ENCODE data around the gene TMEM101.
A peak's percentile ranks its signal among the peaks of the same experiment; 100 is the strongest.
"Not testable (repeated sequence)": the region's sequence is repeated elsewhere in the genome, so short reads cannot be mapped to it uniquely, and the experiment has no call there.

TMEM101 gene

DNA sequence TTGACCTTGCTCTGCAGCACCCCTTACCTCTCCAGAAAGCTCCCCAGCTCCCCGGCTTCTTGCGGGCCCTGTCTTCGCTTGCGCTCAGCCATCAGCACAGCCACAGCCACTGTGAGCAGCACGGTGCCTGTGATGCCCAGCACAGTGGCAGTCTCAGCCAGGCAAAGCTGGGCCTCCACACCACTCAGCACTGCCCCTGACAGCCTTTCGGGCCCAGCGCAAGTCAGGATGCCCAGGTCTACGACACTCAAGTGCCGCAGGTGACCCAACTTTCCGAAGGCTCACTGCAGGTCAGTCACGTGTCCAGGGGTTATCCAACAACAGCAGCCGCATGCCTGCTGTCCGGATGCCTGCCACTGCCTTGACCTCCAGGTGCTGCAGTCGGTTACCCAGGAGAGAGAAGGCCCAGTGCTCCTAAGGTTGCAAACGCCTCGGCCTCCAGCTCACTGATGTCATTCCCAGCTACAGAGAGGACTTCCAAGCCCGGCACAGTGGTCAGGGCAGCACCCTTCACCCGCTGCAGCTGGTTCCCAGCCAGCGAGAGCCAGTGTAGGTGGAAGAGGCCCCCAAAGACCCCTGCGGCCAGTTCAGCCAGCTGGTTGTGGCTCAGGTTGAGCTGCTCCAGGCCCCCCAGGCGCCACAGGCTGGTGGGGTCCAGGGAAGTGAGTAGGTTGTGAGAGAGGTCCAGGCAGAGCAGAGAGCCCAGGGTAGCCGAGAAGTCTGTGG, 8.9 kb upstream of the TMEM101 start:
- DNase-seq = no peak

DNA sequence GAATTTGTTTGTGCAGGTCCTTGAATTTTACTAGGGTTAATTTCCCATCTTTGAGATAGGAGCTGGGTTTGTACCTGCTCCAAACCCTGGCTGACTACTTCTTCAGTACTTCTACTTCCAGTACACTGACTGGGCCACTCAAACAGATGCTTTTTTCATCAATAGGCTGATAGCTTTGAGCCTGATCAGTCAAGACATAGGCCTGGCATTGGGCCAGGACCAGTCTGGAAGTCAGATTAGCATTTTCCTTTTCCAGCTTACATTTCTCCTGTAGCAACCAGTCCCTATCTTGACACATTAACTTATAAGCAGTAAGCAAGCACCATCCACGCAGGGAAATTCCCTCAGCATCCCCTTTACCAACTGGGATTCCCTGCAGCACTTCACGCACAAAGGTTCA, 7.5 kb upstream of the TMEM101 start:
- DNase-seq = no peak

DNA sequence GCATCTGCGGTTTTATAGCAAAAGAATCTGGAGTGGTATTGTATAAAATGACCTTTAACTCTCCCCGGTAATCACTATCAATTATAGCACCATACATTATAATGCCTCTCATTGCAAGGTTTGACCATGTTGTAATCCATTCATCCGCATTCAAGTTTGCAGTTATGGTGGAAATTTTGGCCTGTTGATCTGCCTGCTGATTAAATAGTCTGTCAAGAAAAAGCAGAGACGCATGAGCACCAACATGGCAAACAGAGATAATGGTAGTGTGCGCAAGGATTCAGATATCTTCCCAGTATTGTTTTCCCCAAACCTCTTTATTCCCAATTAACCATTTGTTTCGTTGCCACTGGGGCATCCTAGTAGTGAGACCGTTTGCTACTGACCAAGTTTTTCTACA, 6.5 kb upstream of the TMEM101 start:
- DNase-seq = not testable (repeated sequence)

DNA sequence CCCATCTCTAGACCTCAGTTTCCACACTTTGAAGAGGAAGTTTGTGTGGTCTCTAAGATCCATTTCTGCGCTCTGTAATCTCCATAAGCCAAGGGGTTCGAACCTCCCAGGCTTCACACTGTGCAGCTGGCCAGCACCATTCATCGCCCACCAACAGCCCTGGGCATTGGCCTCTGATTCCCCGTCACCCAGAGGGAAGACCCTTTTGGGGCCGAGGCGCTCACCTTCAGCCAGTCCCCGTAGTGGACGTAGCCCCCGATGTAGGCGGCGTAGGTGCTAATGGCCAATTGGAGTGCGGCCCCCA, 678 bp downstream of the TMEM101 start:
- DNase-seq = peak in 1 of 2 experiments; percentile 6

DNA sequence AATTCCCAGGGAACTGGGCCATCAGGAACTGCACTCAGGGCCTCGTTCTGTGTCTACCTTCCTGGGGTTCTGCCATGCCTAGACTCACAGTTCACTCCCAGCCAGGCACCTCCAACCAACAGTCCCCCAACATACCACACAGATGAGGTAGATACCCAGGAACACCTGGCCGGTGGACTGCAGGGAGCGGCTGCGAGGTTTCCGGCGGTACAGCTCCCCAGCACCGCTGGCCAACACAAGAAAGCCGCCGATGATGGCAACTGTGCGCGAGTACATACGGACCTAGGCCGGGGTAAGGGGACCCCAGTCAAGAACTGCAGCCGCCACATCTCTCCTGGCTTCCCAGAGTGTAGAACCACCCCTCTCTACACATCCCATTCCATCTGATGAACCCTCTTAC, 1.9 kb downstream of the TMEM101 start:
- no peak for DNase-seq

DNA sequence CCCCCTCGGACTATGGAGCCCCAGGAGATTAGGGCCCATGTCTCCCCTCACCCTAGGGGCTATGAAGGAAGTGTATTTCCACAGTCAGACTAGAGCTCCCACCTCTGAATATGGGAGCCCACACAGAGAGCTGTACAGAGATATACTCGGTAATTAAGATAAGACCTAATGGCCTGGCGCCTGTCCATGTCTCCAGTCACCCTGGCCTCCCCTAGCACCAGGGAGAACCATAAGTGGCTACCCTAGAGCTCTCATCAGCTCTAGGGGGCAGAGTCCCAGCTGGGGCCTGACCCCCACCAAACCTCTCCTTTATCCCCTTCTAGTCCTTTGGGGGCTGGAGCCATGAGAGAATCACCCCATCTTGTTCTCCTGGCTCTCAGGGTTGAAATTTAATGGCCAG, 2.4 kb downstream of the TMEM101 start:
- DNase-seq = no peak

DNA sequence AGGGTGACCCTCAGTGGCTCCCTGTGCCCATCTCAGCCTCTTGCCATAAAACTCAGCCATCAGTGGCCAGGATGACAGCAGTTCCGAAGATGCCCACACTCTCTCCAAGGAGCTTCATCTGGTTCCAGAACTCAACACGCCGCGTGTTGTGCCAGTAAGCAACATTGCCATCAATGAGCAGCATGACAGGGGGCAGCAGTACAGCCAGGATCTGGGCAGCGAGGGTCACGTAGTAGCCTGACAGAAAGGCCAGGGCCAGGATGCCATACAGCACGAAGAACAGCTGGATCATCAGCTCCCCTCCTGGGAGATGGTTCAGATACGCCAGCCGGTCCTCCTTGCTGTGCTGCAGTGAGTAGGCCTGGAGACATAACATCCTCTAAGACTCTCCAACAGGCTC, 2.9 kb downstream of the TMEM101 start:
- DNase-seq = no peak

DNA sequence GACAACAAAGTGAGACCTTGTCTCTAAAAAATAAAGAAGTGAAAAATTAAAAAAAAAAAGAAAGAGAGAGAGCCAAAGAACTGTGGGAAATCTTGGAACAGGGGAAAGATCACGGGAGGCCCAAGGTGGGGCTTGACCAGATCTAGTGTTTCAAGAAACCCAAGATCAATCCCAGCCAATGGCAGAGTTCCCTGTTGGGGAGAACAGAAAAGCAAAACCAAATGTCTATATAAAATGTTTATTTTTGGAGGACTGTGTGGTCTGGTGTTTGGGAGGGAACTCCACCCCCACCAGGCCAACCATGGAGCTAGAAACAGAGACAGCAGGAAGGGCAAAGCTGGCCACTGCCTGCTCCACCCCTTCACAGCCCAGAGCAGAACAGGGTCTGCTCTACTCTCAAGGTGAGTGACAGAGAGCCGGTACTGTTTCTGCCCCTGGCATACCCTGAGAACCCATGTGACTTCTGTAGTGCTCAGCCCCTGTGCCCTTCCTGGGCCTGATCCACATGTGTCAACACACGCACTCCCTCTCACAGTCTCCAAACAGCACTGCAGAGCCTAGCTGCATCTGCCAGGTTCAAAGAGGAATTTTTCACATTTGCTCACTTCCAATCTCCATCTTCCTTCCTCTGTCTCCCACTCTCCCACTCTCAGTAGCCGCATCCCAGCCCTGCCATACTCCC, 3.7 kb downstream of the TMEM101 start:
- DNase-seq = no peak

DNA sequence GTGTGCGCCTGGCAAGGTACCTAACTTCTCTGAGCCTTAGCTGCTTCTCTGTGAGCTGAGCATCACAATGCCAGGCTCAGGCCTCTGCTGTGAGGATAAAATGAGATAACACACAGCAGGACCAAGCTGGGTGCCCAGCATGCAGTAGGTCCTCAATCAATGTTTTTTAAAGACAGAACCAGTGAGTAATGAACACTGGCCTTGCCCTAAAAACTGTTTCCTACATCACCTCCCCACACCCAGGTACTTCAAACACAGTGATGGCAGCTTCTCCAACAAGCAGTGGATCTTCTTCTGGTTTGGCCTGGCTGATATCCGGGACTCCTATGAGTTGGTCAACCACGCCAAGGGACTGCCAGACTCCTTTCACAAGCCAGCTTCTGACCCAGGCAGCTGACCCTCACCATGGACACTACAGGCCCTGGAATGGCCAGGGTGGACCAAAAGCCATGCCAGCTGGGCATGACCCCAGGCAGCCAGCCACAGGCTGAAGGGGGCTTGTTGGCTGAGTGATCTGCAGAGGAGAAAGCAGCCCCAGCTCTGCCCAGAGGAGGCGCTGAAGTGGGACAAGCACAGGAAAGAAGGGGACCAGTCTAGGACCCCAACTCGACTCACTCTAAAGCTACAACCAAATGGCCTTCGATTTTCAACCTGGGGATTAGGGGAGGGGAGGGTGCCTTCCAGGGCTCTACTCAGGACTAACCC, 6.4 kb downstream of the TMEM101 start:
- DNase-seq = no peak

DNA sequence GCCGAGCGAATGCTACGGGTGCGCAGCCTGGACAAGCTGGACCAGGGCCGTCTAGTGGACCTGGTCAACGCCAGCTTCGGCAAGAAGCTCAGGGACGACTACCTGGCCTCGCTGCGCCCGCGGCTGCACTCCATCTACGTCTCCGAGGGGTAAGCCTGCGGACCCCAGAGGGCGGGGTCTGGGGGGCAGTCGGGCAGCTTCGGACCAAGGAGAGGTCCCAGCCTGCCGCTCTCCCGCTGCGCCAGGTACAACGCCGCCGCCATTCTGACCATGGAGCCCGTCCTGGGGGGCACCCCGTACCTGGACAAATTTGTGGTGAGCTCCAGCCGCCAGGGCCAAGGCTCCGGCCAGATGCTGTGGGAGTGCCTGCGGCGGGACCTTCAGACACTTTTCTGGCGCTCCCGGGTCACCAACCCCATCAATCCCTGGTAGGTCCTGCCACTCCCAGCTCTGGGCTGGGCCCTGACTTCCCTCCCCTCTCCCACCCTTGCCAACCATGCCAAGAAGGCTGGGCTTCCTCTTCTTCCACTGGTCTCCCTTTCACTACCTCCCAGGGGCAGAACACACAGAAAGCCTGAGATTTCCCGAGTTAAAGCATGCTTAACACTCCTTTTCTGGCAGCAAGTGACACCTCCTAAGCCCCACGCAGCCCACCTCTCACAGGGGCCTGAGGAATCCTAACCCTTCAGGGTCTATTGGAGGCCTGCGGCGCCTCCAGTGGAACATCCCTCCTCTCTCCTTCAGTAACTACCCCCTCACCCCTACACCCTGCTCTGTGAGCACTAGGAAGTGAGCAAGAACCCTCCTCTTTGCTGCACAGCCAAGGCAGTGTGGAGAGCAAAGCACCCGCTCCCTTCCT, 7.2 kb downstream of the TMEM101 start:
- DNase-seq = no peak

DNA sequence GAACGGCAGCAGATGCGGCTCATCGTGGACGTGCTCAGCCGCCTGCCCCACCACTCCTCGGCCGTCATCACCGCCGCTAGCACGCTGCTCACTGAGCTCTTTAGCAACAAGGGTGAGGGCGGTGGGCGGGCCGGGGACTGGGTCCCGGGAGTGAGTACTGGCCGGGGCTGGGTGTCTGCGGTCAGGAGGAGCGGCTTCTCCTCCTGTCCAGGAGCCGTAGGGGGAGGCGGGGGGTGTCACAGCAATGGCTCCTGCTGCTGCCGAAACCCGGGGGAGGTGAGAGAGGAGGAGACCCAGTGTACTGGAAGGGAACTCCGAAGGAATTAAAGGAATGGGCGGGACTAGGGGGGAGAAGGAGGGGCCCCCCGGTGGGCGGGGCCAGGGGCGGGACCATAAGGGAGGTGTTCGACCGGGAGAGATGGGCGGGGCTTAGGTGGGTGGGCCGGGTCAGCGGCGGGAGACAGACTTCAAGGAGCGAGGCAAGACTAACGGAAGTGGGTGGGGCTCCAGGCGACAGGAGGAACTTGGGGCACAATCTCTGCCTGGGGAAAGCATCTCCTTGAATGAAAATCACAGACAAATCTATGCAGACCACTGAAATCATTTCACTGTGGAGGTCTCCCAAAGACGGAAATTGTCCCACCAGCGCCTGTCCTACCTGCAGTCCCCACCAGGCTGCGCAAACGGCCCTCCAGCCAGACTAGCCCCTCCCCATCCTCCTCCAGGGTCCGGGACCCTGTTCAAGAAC, 8.0 kb downstream of the TMEM101 start:
- peak; percentile 100 for DNase-seq

DNA sequence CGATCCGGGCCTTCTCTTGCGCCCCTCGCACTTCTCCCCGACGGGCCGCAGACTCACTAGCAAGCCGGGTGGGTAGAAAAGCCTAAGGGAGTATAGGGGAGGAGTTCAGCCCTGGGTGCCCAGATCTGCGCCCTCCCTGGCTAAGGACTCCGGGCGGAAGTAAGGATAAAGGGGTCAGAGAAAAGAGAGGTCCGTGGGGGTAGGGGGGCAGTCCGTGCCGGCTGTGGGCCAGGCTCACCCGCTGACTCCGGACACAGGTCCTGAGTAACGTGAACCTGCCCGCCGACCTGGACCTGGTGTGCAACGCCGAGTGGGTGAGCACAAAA, 8.5 kb downstream of the TMEM101 start:
- no peak for DNase-seq

DNA sequence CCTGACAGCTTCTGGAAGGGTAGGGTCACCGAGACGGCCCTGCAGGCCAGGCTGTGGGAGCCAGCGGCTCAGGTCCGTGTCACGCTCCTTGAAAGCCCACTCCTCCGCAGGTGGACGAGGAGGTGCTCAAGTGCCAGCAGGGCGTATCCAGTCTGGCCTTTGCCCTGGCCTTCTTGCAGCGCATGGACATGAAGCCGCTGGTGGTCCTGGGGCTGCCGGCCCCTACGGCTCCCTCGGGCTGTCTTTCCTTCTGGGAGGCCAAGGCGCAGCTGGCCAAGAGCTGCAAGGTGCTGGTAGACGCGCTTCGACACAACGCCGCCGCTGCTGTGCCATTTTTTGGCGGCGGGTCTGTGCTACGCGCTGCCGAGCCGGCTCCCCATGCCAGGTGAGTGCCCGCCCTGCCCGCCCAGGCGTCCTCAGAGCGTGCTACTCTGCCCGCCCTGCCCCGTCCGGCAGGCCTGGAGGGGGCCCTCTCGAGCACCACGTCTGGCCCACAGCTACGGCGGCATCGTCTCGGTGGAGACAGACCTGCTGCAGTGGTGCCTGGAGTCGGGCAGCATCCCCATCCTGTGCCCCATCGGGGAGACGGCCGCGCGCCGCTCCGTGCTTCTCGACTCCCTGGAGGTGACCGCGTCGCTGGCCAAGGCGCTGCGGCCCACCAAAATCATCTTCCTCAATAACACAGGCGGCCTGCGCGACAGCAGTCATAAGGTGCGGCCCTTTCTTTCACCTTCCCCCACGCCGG, 9.1 kb downstream of the TMEM101 start:
- peak; percentile 38 to 54 for DNase-seq

DNA sequence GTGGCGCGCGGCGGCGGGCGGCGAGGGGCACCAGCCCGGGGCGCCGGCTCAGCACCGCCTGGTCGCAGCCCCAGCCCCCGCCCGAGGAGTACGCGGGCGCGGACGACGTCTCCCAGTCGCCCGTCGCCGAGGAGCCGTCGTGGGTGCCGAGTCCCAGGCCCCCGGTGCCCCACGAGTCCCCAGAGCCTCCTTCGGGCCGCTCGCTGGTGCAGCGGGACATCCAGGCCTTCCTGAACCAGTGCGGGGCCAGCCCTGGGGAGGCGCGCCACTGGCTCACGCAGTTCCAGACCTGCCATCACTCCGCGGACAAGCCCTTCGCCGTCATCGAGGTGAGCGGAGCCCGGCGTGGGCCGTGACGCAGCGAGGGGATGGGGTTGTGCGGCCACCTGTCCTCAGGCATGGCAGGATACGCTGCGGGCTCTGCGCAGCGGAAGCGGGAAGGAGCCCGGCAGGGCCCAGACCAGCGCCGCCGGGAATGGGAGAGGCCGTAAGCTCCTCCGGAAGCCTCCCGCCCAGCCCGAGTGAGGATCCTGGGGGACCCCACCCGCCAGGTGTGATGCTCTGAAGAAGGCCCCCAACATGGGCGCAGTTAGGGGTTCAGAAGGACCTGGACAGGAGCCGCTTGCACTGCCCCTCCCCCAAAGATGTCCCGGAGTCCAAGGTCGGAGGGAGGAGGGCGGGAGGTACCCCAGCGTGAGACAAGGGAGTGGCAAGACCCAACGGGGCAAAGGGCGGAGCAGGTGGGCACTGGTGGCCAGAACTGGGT, 9.8 kb downstream of the TMEM101 start:
- peak; percentile 20 to 30 for DNase-seq

DNA sequence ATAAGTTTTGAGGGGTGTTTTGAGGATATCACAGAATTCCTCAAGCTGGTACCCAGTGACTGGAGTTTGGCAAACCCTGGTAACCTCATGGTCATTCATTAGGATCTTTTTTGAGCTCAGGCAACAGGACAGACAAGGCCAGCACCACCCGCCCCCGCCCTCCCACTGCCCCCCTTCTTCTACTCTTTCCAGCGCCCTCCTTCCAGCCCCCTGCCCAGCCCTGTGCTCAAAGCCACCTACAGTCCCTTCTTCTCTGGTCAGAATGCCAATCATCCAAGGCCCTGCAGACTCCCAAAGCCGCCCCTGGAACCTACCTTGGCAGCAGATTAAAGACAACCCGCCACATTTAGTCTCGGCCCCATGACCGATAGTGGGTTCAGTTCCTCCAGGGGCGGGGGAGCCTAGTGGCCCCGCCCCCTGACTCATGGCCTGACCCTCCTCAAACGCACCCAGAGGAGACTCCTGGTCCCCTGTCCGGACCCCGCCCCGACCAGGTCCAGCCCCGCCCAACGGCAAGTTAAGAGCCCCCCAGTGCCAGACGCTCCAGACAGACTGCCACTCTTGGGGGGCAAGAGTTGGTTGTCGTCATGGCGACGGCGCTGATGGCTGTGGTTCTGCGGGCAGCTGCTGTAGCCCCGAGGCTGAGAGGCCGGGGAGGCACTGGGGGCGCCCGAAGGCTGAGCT, 10.5 kb downstream of the TMEM101 start, which contains the start of gene NAGS:
TSS of gene NAGS (plus strand) at position 546 of the 684 bp plus-strand sequence. CDS start at position 588, 42 bp downstream.
- DNase-seq = peak in 1 of 2 experiments; percentile 5

DNA sequence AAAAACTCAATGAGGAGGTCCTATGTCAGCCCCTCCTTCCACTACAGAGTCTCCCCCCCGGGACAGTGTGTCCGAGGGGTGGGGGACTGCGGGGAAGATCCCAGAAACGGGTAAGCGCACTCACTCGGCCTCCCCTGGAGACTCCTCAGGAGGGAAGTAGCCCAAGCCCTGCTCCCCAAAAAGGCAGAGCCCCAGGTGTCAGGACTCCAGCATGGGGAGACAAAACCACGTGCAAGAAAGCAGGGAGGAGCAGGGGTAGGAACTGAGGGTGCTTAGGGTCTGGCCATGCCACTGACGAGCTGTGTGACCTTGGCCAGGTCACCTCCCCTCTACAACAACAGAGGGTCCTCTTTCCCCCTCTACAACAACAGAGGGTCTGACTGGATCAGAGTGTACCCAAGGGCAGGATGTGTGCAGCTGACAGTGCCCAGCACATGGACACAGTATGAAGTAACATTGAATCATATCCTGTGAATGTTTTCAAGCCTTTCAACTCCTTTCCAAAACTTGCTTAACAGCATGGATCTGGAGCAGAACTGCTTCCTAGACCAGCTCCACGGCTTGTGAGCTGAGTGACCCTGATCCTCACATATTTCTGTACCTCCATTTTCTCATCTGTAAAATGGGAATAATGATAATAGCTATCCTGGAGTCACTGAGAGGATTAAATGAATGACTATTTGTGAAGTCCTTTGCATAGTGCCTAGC, 12.5 kb downstream of the TMEM101 start:
- no peak for DNase-seq

DNA sequence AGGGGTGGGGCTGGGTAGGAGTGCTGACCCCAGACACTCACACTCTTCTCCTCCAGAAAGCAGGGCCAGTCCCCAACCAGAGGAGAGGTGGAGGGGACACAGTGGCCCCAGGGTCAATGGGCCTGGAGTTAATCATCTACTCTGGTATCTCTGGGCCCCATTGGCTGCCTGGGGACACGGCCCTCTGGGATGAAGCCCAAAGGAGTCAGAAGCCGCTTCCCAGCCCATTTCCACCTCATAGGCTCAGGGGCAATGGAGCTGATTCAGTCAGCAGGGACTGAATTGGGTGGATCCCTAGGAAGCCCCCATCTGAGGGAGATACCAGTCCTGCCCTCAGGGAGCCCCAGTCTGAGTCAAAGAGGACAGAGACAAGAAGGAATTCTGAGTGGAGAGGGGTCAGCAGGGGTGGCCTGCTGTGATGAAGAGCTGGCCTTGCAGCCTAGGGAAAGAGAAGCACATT, 13.3 kb downstream of the TMEM101 start:
- no peak for DNase-seq

DNA sequence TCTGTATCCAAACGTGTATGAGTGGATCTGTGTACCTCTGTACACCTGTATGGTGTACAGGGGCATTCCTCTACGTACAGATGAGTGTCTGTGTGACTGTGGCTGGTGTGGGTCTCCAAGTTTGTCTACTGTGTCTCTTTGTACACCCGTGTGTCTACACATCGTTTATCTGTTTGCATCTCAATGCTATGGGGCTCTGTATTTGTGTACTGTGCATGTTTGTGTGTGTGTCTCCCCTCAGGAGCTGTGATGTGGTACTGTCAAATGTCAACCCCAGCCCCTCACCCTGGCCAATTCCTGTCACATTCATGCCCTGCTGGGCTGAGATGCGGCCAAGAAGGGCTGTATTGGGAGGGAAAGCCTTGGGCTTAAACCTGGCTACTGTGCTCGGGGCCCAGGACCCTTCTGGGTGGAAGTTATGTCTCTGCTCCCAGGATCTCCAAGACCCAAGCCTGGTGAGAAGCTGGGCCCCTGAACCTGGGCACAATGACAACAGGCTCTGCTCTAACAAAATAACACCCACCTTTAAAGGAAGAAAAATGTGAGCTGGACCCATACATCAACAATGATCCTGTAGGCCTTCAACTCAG, 13.8 kb downstream of the TMEM101 start:
- no peak for DNase-seq

Data from activated CD4-positive, alpha-beta T cell treated with anti-CD3 and anti-CD28 coated beads, Interleukin-2, amount 50 U/mL, for 48 hours (primary cell).